ENCODE results near the gene PLA2G2E.
"Not testable (repeated sequence)": the region's sequence is repeated elsewhere in the genome, so short reads cannot be mapped to it uniquely, and the experiment has no call there.

The PLA2G2E gene

DNA sequence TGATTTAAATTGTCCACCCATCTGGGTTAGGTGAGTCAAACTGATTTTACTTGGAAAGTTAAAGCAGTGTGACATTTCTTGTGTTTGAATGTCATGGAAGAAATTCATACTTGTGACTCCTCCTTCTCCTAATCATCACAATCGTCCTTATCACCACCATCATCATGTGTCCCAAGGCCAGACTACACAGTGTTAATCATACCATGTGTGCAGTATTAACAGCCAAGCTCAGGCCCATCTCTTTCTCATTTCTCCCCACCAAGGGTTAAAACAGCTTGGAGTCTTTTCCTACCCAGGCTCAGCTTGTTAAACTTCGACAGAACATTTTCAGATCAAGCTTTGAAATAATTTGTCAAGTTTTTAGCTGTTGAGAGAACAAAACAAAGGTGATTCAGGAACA lies 22.5 kb upstream of the PLA2G2E start:
- no peaks in the 10 kb centered on the region for H3K9me3 ChIP-seq
- in situ Hi-C loops (cut with MboI; ENCODE audit: low sequenced_read_pairs): no loop called here
- H3K4me1 ChIP-seq: no peaks in the 10 kb centered on the region

DNA sequence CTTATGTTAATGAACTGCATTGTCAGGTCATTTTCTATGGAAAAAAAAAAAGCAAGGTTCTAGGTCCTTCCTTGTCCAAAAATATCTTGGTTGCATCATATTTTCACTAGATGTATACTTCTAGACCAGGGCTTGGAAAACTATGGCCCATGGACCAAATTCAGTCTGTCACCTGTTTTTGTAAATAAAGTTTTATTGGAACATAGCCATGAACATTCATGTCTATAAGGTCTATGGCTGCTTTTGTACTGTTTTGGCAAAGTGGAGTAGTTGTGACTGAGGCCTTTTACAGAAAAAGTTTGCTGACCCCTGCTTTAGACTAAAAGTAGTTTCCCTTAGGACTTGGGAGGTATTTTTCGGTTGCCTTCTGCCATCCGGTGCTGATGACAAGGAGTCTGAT lies 19.2 kb upstream of the PLA2G2E start:
- H3K27me3 ChIP-seq (ENCODE audit: low read depth): no peaks in the 10 kb centered on the region
- H3K4me1 ChIP-seq: no peaks in the 10 kb centered on the region
- in situ Hi-C loops (cut with MboI; ENCODE audit: low sequenced_read_pairs): no loop called here
- no peak for DNase-seq (ENCODE audit: low spot score in 2 of 2)
- H3K9me3 ChIP-seq: no peaks in the 10 kb centered on the region
- no peaks in the 10 kb centered on the region for H3K36me3 ChIP-seq (replicated peaks)
- H3K4me3 ChIP-seq: no peak overlapping the region

More for the DNA sequence above, 22.5 kb upstream of the PLA2G2E start:
- H3K4me3 ChIP-seq: no peak overlapping the region
- DNase-seq (ENCODE audit: low spot score in 2 of 2): no peak
- H3K36me3 ChIP-seq (replicated peaks): no peaks in the 10 kb centered on the region
- no peaks in the 10 kb centered on the region for H3K27me3 ChIP-seq (ENCODE audit: low read depth)

DNA sequence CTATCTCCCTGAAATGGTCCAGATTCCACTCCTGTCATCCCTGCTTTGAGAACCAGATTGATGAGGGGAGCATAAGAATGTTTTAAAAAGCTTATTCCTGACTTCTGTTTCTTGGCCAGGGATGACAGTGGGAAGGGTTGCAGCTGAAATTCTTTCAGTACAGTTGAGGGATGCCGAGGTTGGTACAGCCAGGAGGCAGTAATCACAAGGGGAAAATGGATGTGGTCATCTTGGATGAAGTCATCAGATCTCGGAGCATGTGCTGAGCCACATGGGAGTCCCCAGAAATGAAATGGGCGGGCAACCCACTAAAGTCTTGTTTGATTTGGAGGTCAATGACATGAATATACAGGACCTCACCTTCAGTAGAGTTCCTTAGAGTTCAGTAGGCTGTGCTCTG lies 18.7 kb upstream of the PLA2G2E start:
- Histone ChIP-seq H3K4me1 (no peaks in the 10 kb centered on the region), H3K36me3 (replicated peaks) (no peaks in the 10 kb centered on the region), H3K4me3 (no peak overlapping the region), H3K9me3 (no peaks in the 10 kb centered on the region), H3K27me3 (ENCODE audit: low read depth) (no peaks in the 10 kb centered on the region)
- DNase-seq (ENCODE audit: low spot score in 2 of 2): no peak
- in situ Hi-C loops (cut with MboI; ENCODE audit: low sequenced_read_pairs): no loop called here

DNA sequence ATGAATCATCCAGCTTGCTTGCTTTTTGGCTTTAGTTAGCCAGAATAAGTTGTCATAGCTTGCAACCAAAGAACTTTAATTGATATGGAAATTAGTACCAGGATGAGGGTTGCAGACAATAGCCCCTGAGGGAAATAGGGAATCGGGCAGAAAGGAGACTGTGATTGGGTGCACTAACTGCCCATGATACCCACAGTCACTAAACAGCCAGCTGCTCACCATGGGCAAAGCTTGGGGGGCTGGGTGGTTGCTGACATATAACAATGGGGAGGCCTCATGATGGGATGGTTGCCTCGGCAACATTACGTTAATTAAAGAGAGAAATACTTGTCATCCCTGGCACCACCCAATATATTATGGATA lies 17.8 kb upstream of the PLA2G2E start:
- H3K4me3 ChIP-seq: no peak overlapping the region
- H3K36me3 ChIP-seq (replicated peaks): no peaks in the 10 kb centered on the region
- H3K4me1 ChIP-seq: no peaks in the 10 kb centered on the region
- DNase-seq (ENCODE audit: low spot score in 2 of 2): no peak
- H3K27me3 ChIP-seq (ENCODE audit: low read depth): no peaks in the 10 kb centered on the region
- in situ Hi-C loops (cut with MboI; ENCODE audit: low sequenced_read_pairs): no loop called here
- no peaks in the 10 kb centered on the region for H3K9me3 ChIP-seq

DNA sequence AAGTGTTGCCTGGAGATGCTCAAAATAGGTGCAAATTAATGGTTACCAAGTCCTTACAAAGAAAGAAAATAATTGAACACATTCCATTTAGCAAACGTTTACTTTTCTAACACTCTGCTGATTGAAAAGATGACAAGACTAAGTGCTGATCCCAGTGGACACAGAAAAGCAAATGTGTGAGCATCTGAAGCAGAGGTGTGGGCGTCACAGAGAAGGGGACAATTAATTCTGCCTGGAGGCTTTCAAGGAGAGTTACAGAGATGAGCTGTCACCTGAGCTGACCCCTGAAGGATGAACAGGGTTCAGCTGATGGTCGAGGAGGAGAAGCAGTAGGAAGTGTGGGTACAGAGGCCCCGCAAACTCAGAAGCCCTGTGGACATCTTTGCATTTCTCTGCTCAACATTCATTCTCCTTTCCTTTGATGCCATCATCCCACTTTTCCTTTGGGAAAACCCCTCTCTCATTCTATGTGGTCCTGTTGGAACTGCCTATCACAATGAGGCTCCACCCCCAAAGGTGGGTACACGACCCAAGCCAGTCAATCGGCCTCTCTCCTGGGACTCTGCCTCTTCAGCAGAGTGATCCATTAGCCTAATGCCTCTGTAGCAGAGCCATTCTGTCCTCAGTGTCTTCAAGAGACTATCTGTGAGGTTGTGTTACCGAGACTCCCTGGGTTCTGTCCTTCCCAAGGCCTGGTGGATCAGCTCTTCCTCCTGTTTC lies 17.2 kb upstream of the PLA2G2E start:
- Histone ChIP-seq H3K4me3 (no peak overlapping the region), H3K4me1 (no peaks in the 10 kb centered on the region), H3K27me3 (ENCODE audit: low read depth) (no peaks in the 10 kb centered on the region), H3K36me3 (replicated peaks) (no peaks in the 10 kb centered on the region), H3K9me3 (no peaks in the 10 kb centered on the region)
- DNase-seq (ENCODE audit: low spot score in 2 of 2): no peak
- in situ Hi-C loops (cut with MboI; ENCODE audit: low sequenced_read_pairs): no loop called here

DNA sequence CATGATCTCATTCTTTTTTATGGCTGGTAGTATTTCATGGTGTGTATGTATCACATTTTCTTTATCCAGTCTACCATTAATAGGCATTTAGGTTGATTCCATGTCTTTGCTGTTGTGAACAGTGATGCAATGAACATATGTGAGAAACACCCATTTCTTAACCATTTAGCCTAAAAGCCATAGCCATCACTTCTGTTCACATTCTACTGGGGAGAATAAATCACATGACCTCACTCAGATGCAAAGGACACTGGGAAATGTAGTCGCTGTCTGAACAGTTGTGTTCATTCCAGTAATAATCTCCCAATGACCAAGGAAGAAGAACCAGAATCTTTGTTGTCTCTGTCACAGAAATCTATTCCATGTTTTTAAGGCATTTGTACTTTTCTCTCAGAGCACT lies 15.1 kb upstream of the PLA2G2E start:
- in situ Hi-C loops (cut with MboI; ENCODE audit: low sequenced_read_pairs): no loop called here
- Histone ChIP-seq H3K4me3 (no peak overlapping the region), H3K27me3 (ENCODE audit: low read depth) (no peaks in the 10 kb centered on the region), H3K9me3 (no peaks in the 10 kb centered on the region), H3K4me1 (no peaks in the 10 kb centered on the region), H3K36me3 (replicated peaks) (no peaks in the 10 kb centered on the region)
- DNase-seq (ENCODE audit: low spot score in 2 of 2): no peak

DNA sequence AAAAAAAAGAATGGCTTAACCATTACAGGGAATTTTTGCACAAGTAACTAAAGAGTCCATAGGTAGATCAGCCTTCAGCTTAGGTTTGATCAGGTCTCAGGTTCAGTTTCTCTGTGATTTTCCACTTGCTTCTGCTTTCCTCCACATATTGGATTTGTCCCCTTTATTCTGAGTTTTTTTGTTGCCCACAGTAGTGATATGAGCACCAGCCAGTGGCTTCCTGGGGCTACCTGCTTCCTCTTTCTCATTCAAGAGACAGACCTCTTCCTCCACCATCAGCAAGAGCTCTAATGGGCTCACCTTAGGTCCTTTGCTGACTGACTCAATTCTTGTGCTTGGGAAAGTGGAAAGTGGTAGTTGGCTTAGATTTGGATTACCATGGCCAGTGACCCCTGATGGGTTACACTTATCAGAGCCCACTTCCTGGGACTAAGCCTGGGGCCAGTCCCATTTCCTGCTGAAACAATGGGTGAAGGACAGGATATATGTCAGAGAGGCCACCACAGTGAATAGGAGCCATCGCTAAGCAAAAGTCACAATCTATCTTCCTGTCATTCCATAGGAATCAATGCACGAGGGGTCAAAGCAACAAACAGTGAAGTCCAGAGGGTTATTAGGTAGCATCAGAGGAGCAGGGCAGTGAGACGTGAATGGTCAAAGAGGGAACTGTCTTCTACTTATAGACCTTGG lies 12.8 kb upstream of the PLA2G2E start:
- H3K27me3 ChIP-seq (ENCODE audit: low read depth): no peaks in the 10 kb centered on the region
- no peak overlapping the region for H3K4me3 ChIP-seq
- no peak for DNase-seq (ENCODE audit: low spot score in 2 of 2)
- no peaks in the 10 kb centered on the region for H3K4me1 ChIP-seq
- in situ Hi-C loops (cut with MboI; ENCODE audit: low sequenced_read_pairs): no loop called here
- no peaks in the 10 kb centered on the region for H3K36me3 ChIP-seq (replicated peaks)
- no peaks in the 10 kb centered on the region for H3K9me3 ChIP-seq

DNA sequence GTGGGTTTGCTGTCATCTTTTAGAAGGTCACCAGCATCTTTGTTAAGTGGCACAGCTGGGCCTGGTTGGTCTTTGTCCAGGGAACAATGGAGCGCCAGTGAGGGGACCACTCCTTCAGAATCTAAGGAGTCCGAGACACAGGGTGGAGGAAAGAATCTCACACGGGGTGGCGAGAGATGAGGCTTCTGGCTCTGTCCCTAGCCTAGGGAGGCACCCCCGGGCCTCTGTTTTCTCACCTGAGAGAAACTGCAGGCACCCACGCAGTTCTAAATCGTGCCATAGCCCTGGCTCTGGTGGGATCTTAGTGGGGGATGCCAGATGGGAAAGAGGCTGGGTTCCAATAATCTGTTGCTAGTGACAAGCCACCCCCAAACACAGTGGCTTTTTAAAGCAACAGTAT lies 10.9 kb upstream of the PLA2G2E start:
- no peak for DNase-seq (ENCODE audit: low spot score in 2 of 2)
- Histone ChIP-seq H3K27me3 (ENCODE audit: low read depth) (no peaks in the 10 kb centered on the region), H3K9me3 (no peaks in the 10 kb centered on the region), H3K4me1 (no peaks in the 10 kb centered on the region), H3K36me3 (replicated peaks) (no peaks in the 10 kb centered on the region), H3K4me3 (no peak overlapping the region)
- in situ Hi-C loops (cut with MboI; ENCODE audit: low sequenced_read_pairs): no loop called here

DNA sequence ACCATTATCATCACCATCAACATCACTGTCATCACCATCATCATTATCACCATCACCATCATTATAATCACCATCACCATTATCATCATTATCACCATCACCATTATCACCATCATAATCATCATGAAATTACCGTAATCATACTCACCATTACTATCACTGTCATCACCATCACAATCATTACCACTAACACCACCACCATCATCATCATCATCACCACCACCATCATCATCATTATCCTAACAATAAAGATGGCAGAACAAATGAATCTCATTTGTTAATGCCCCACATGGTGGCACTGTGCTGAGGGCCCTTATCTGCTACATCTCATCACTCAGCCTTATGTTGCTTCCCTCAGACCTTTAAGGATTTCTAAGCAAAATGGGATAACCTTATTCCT lies 9.4 kb upstream of the PLA2G2E start:
- in situ Hi-C loops (cut with MboI; ENCODE audit: low sequenced_read_pairs): no loop called here
- DNase-seq (ENCODE audit: low spot score in 2 of 2): no peak
- Histone ChIP-seq H3K4me1 (no peaks in the 10 kb centered on the region), H3K9me3 (no peaks in the 10 kb centered on the region), H3K36me3 (replicated peaks) (no peaks in the 10 kb centered on the region), H3K4me3 (no peak overlapping the region), H3K27me3 (ENCODE audit: low read depth) (no peaks in the 10 kb centered on the region)

DNA sequence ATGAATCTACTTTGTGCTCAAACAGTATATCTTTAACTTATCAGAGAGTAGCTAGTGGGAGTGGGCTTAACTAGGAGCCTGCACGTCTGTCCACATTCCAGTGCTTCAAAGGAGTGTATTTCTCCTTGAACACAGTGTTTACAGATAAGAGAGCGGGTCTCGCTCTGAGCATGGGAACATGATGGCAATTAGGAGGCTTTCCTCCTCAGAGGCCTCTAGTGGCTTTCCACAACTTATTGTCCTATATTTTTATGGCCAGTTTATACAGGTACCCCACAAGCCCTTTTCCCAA lies 3.7 kb upstream of the PLA2G2E start:
- DNase-seq (ENCODE audit: low spot score in 2 of 2); H3K9me3 ChIP-seq; in situ Hi-C loops (cut with MboI; ENCODE audit: low sequenced_read_pairs); H3K4me3 ChIP-seq; H3K27me3 ChIP-seq (ENCODE audit: low read depth); H3K4me1 ChIP-seq; H3K36me3 ChIP-seq (replicated peaks): not testable (repeated sequence)

DNA sequence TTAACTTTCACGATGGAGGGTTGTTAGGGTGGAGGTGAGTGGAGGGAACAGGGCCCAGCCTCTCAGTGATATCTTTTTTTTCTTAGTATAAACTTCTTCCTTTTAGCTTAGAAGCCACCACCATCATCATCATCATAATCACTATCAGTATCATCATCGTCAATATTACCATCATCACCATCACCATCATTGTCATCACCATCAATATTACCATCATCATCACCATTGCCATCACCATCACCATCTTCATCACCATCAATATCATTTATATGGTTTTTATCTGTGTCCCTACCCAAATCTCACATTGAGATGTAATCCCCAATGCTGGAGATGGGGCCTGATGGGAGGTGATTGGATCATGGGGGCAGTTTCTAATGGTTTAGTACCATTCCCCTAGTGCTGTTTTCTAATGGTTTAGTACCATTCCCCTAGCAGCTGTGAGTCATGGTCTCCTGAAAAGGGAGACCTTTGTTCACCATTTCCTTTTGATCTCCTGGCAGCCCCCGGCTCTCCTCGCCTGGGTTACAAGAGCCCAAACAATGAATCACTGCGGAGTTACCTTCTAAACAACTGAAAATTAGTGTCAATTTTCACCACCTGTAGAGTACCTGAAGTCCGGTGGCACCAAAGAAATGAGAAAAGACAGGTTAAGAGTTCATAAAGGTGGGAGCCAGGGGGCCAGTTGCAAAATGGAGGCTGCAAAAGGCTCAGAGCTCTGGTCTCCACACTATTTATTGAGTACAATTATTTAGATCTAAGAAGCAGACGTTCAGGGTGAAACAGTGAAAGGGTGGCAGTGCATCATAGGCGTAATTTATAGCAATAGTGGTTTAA lies 3.1 kb upstream of the PLA2G2E start:
- Histone ChIP-seq H3K4me3 (no peak overlapping the region), H3K27me3 (ENCODE audit: low read depth) (no peaks in the 10 kb centered on the region), H3K9me3 (no peaks in the 10 kb centered on the region), H3K4me1 (no peaks in the 10 kb centered on the region), H3K36me3 (replicated peaks) (no peaks in the 10 kb centered on the region)
- no peak for DNase-seq (ENCODE audit: low spot score in 2 of 2)
- in situ Hi-C loops (cut with MboI; ENCODE audit: low sequenced_read_pairs): no loop called here

DNA sequence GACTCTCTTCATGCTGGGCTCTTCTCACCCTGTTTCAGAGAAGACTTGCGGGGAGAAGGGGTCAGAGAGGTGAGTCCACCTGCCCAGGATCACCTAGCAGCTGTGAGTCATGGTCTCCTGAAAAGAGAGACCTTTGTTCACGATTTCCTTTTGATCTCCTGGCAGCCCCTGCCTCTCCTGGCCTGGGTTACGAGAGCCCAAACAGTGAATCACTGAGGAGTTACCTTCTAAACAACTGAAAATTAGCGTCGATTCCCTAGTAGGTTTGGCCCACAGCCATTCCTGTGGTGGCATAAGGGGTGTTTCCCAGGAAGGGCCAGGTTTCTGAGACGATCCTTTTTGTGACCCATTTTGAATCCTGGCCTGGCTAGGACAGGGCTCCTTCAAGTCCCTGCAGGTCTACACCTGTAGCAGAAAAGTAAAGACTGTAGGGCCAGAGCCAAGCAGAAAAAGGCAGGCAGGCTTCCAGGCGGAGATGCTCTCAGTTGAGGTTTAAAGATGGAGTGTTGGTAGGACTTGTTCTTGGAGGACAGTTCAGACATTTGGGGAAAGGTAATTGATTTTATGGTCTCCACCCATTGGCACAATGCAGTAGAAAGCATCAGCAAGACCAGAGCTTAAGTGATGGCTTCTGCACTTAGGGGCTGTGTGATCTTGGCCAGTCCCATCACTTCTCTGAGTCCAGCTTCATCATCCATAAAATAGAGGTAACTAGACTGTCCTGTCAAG lies 2.1 kb upstream of the PLA2G2E start:
- no peak for DNase-seq (ENCODE audit: low spot score in 2 of 2)
- in situ Hi-C loops (cut with MboI; ENCODE audit: low sequenced_read_pairs): no loop called here
- no peaks in the 10 kb centered on the region for H3K27me3 ChIP-seq (ENCODE audit: low read depth)
- no peaks in the 10 kb centered on the region for H3K4me1 ChIP-seq
- no peaks in the 10 kb centered on the region for H3K36me3 ChIP-seq (replicated peaks)
- H3K9me3 ChIP-seq: no peaks in the 10 kb centered on the region
- no peak overlapping the region for H3K4me3 ChIP-seq

DNA sequence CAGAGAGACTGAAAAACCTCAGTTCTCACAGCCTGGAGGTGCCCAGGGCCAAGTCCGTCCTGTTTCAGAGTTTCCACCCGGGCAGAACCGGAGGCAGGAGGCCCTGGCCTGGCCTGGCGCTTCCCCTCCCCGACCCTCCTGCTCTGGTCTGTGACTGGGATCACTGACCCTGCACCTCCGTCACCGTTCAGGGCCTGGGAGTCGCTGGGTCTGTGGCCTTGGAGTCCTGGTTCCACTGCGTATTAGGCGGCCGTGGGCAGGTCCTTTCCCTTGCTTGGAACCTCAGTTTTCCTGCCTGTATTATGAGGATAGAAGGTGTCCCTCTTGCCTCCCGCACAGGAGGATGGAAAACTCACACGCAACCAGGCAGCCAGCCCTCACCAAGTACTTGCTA lies 533 bp upstream of the PLA2G2E start:
- H3K27me3 ChIP-seq (ENCODE audit: low read depth): no peaks in the 10 kb centered on the region
- no peaks in the 10 kb centered on the region for H3K36me3 ChIP-seq (replicated peaks)
- H3K4me1 ChIP-seq: no peaks in the 10 kb centered on the region
- no peaks in the 10 kb centered on the region for H3K9me3 ChIP-seq
- no peak for DNase-seq (ENCODE audit: low spot score in 2 of 2)
- no peak overlapping the region for H3K4me3 ChIP-seq
- in situ Hi-C loops (cut with MboI; ENCODE audit: low sequenced_read_pairs): loop anchor here (5.0 kb wide), 1 partner anchor 228 kb away; no protein-coding TSS in a partner anchor

Data from HAP-1 (cell line).